Measurements from ENCODE around the gene OR5K3. TPM values are rescaled to one million over a fixed set of nuclear protein-coding genes. Genes with fewer than 3 reads are reported as not detected.

OR5K3 gene
- total and polyA plus RNA-seq, 2 donors (not counting 3 experiments of a cell fraction or from before 2014, with no cell fraction given), result not detected

DNA sequence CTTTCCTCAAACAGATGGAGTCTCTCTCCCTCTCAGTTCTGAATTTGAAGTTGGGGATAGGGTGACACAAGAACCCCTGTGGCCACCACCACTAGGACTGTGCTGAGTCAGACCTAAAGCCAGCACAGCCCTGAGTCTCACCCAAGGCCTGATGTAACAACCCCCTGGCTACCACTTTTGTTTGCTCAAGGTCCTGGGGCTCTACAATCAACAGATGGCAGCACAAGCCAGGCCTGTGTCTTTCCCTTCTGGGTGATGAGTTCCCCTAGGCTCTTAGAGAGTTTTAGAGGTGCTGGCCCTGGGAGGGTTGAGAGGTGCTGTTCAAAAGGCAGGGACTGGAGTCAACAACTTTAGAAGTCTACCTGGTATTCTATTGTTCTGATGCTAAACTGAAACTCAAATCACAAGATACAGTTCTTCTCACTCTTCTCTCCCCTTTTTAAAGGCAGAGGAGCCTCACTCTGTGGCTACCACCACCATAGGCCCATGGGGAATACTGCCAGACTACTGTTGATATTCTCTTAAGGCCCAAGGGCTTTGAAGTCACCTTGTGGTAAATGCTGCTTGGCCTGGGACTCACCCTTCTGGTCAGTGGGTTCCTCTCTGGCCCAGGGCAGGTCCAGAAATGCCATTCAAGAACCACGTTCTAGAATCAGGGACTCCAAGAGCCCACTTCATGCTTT is 30.3 kb upstream of the OR5K3 start:
- Histone ChIP-seq H3K9me3 (replicated peaks; ENCODE audit: control insufficient read depth, insufficient read depth, low read length) (no peaks in the 10 kb centered on the region), H2AFZ (ENCODE audit: low read depth, low read length) (no peak overlapping the region), H3K4me2 (ENCODE audit: insufficient read depth, low read length) (no peak overlapping the region), H3K4me1 (ENCODE audit: control insufficient read depth, extremely low read depth, insufficient read depth, low read length) (no peaks in the 10 kb centered on the region), H4K20me1 (replicated peaks; ENCODE audit: control insufficient read depth, extremely low read depth, insufficient read depth, low read length) (no peaks in the 10 kb centered on the region), H3K9me1 (replicated peaks; ENCODE audit: control insufficient read depth, extremely low read depth, insufficient read depth, low read length) (no peaks in the 10 kb centered on the region), H3K4me3 (replicated peaks in 1 of 3; ENCODE audit: insufficient read depth in 1 of 3, low read depth in 1 of 3, low read length in 3 of 3) (no peak overlapping the region), H3K79me2 (ENCODE audit: control insufficient read depth, insufficient read depth, low read length) (no peaks in the 10 kb centered on the region), H3K9ac (replicated peaks; ENCODE audit: extremely low read depth, insufficient read depth, low read length) (no peak overlapping the region), H3K27ac (ENCODE audit: insufficient read depth, low read depth, low read length) (no peak overlapping the region), H3K36me3 (ENCODE audit: control insufficient read depth in 2 of 2, extremely low read depth in 1 of 2, insufficient read depth in 2 of 2, low read length in 2 of 2) (no peaks in the 10 kb centered on the region), H3K27me3 (ENCODE audit: control insufficient read depth in 2 of 2, insufficient read depth in 2 of 2, low read length in 2 of 2) (no peaks in the 10 kb centered on the region)
- intact Hi-C loops (cut with micrococcal nuclease), result no loop called here
- POLR2A ChIA-PET, result no interaction called here
- FAIRE-seq (no peak), DNase-seq (ENCODE audit: low read depth, low spot score) (no peak)
- dilution Hi-C loops (cut with MboI; ENCODE audit: extremely low pct_ligation_motif_present, low sequenced_read_pairs), result no loop called here
- TF ChIP-seq EZH2 (IDR thresholded peaks at IDR 0.05; ENCODE audit: borderline replicate concordance, low read depth, low read length, severe bottlenecking), result no peak
- no peak for TF ChIP-seq MYC (IDR thresholded peaks at IDR 0.05; ENCODE audit: low read depth, low read length)
- BruUV-seq (replicated peaks), result no TSS peak
- CTCF ChIA-PET, result no interaction called here

GRCh38 chr3:98360681-98361080 is 29.8 kb upstream of the OR5K3 start:
- Histone ChIP-seq H3K27me3 (ENCODE audit: control insufficient read depth in 2 of 2, insufficient read depth in 2 of 2, low read length in 2 of 2) (no peaks in the 10 kb centered on the region), H3K79me2 (ENCODE audit: control insufficient read depth, insufficient read depth, low read length) (no peaks in the 10 kb centered on the region), H3K9me3 (replicated peaks; ENCODE audit: control insufficient read depth, insufficient read depth, low read length) (no peaks in the 10 kb centered on the region), H3K9me1 (replicated peaks; ENCODE audit: control insufficient read depth, extremely low read depth, insufficient read depth, low read length) (no peaks in the 10 kb centered on the region), H3K9ac (replicated peaks; ENCODE audit: extremely low read depth, insufficient read depth, low read length) (no peak overlapping the region), H4K20me1 (replicated peaks; ENCODE audit: control insufficient read depth, extremely low read depth, insufficient read depth, low read length) (no peaks in the 10 kb centered on the region), H3K4me1 (ENCODE audit: control insufficient read depth, extremely low read depth, insufficient read depth, low read length) (no peaks in the 10 kb centered on the region), H3K36me3 (ENCODE audit: control insufficient read depth in 2 of 2, extremely low read depth in 1 of 2, insufficient read depth in 2 of 2, low read length in 2 of 2) (no peaks in the 10 kb centered on the region), H2AFZ (ENCODE audit: low read depth, low read length) (no peak overlapping the region), H3K4me2 (ENCODE audit: insufficient read depth, low read length) (no peak overlapping the region), H3K27ac (ENCODE audit: insufficient read depth, low read depth, low read length) (no peak overlapping the region), H3K4me3 (replicated peaks in 1 of 3; ENCODE audit: insufficient read depth in 1 of 3, low read depth in 1 of 3, low read length in 3 of 3) (no peak overlapping the region)
- no peak for TF ChIP-seq FOS (IDR thresholded peaks at IDR 0.05; ENCODE audit: borderline replicate concordance, insufficient read depth, low read length)
- no peak for TF ChIP-seq GATA2 (IDR thresholded peaks at IDR 0.05; ENCODE audit: insufficient read depth, insufficient read length, low read depth, low read length)
- no peak for TF ChIP-seq POLR2A (IDR thresholded peaks at IDR 0.05; ENCODE audit: low read depth, low read length)
- TF ChIP-seq JUN (IDR thresholded peaks at IDR 0.05; ENCODE audit: borderline replicate concordance, insufficient read depth, insufficient read length, low read depth), result no peak
- no peak for TF ChIP-seq EZH2 (IDR thresholded peaks at IDR 0.05; ENCODE audit: borderline replicate concordance, low read depth, low read length, severe bottlenecking)
- TF ChIP-seq MYC (IDR thresholded peaks at IDR 0.05; ENCODE audit: low read depth, low read length), result no peak
- TF ChIP-seq, protein P1, sequence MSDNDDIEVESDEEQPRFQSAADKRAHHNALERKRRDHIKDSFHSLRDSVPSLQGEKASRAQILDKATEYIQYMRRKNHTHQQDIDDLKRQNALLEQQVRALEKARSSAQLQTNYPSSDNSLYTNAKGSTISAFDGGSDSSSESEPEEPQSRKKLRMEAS (IDR thresholded peaks at IDR 0.05; ENCODE audit: insufficient read depth, insufficient read length), result no peak
- no peak for TF ChIP-seq CTCF (IDR thresholded peaks at IDR 0.05; ENCODE audit: extremely low read depth in 1 of 2, insufficient read depth in 1 of 2, low read depth in 1 of 2, low read length in 2 of 2)
- no peak for TF ChIP-seq POLR2AphosphoS5 (IDR thresholded peaks at IDR 0.05; ENCODE audit: insufficient read depth, low read depth, low read length)
- no peak for DNase-seq (ENCODE audit: low read depth, low spot score)
- ChIA-PET POLR2A (no interaction called here), CTCF (no interaction called here)
- no peak for FAIRE-seq
- intact Hi-C loops (cut with micrococcal nuclease), result no loop called here
- dilution Hi-C loops (cut with MboI; ENCODE audit: extremely low pct_ligation_motif_present, low sequenced_read_pairs), result no loop called here
- BruUV-seq (replicated peaks), result no TSS peak

All from endothelial cell of umbilical vein (primary cell).